ENCODE data around the gene VWA3B. TPM values are rescaled to one million over a fixed set of nuclear protein-coding genes. Genes with fewer than 3 reads are reported as not detected.

Gene VWA3B
- polyA plus RNA-seq, 1 experiment, result not detected

DNA sequence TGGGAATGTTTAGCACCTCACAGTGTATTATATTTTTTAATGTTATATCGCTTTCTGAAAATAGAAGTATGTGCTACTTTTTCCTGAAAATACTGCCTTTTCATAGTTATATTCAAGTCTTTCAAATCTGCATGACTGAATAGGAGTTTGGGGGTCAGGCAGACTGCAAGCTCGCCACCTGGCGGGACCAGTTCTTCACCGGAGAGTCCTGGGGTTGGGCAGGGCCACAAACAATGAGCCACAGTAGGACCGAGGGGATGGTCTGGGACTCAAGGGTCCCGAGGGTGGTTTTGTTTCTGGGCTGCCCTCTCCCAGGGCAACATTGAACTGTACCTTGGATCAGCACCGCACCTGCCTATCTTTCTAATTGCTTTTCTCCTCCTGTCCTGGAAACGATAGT lies 70.6 kb downstream of the VWA3B start:
- peaks cover 8% of the 10 kb centered on the region for H3K27me3 ChIP-seq (ENCODE audit: control insufficient read depth, insufficient read depth, low read length)
- POLR2A ChIA-PET, result no interaction called here
- no peak for DNase-seq (ENCODE audit: low read depth, low spot score)
- no peaks in the 10 kb centered on the region for H3K9me3 ChIP-seq (ENCODE audit: control insufficient read depth, insufficient read depth, low read length)
- H3K27ac ChIP-seq (ENCODE audit: low read depth, low read length), result no peak overlapping the region
- TF ChIP-seq CTCF (IDR thresholded peaks at IDR 0.05; ENCODE audit: low read depth, low read length), result no peak
- H3K4me3 ChIP-seq (ENCODE audit: low read depth, low read length), result no peak overlapping the region
- CTCF ChIA-PET, result no interaction called here

GRCh38 chr2:98158305-98158704 lies 71.3 kb downstream of the VWA3B start:
- no peak for DNase-seq (ENCODE audit: low read depth, low spot score)
- Histone ChIP-seq H3K27ac (ENCODE audit: low read depth, low read length) (no peak overlapping the region), H3K4me3 (ENCODE audit: low read depth, low read length) (no peak overlapping the region), H3K27me3 (ENCODE audit: control insufficient read depth, insufficient read depth, low read length) (peaks cover 8% of the 10 kb centered on the region), H3K9me3 (ENCODE audit: control insufficient read depth, insufficient read depth, low read length) (no peaks in the 10 kb centered on the region)
- CTCF ChIA-PET, result no interaction called here
- no peak for TF ChIP-seq CTCF (IDR thresholded peaks at IDR 0.05; ENCODE audit: low read depth, low read length)
- POLR2A ChIA-PET, result no interaction called here

DNA sequence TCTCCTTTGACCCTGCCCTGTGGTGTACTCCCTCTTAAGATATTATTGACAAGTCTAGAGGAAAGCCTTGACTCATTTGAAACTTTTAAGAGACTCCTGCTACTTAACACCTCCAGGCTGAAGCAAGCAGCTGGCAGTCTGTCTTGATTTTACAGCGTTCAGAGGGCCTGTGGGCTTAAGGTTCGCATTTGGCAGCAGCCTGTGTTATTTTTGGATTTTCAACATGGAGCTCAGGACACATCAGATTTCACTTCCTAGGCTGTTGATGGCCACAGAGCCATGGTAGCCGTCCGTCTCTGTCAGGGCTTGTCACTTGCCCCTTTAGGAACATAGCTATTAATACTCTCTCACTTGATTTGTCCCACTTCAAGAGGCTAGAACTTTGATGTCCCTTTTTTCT lies 73.6 kb downstream of the VWA3B start:
- no peak for TF ChIP-seq CTCF (IDR thresholded peaks at IDR 0.05; ENCODE audit: low read depth, low read length)
- Histone ChIP-seq H3K27ac (ENCODE audit: low read depth, low read length) (no peak overlapping the region), H3K27me3 (ENCODE audit: control insufficient read depth, insufficient read depth, low read length) (peaks cover 3% of the 10 kb centered on the region), H3K4me3 (ENCODE audit: low read depth, low read length) (no peak overlapping the region), H3K9me3 (ENCODE audit: control insufficient read depth, insufficient read depth, low read length) (no peaks in the 10 kb centered on the region)
- CTCF ChIA-PET, result no interaction called here
- no peak for DNase-seq (ENCODE audit: low read depth, low spot score)
- POLR2A ChIA-PET, result no interaction called here

DNA sequence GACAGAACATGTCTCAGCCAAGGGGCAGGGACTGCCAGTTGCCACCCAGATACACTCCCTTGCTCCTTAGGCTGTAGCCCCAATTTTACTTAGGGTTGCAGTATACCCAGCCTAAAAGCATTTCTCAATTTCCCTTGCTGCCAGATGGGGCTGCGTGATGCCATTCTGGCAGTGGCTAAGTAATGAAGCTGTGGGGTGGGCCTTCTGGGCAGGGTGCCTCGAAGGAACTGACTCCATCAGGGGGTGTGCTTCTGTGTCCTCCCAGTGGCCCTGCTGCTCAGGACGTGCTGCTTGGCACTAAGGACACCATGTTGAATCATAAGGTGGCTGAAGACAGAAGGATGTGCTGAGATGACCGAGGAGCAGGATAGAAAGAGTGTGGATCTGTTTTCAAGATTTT lies 74.2 kb downstream of the VWA3B start:
- ChIA-PET CTCF (no interaction called here), POLR2A (no interaction called here)
- no peak overlapping the region for H3K27ac ChIP-seq (ENCODE audit: low read depth, low read length)
- H3K4me3 ChIP-seq (ENCODE audit: low read depth, low read length), result no peak overlapping the region
- no peaks in the 10 kb centered on the region for H3K9me3 ChIP-seq (ENCODE audit: control insufficient read depth, insufficient read depth, low read length)
- TF ChIP-seq CTCF (IDR thresholded peaks at IDR 0.05; ENCODE audit: low read depth, low read length), result no peak
- H3K27me3 ChIP-seq (ENCODE audit: control insufficient read depth, insufficient read depth, low read length), result peaks cover 3% of the 10 kb centered on the region
- DNase-seq (ENCODE audit: low read depth, low spot score), result no peak

- Histone ChIP-seq H3K4me3 (ENCODE audit: low read depth, low read length) (no peak overlapping the region), H3K27me3 (ENCODE audit: control insufficient read depth, insufficient read depth, low read length) (no peaks in the 10 kb centered on the region), H3K9me3 (ENCODE audit: control insufficient read depth, insufficient read depth, low read length) (no peaks in the 10 kb centered on the region), H3K27ac (ENCODE audit: low read depth, low read length) (no peak overlapping the region)
- DNase-seq (ENCODE audit: low read depth, low spot score), result no peak
- TF ChIP-seq CTCF (IDR thresholded peaks at IDR 0.05; ENCODE audit: low read depth, low read length), result no peak
- POLR2A ChIA-PET, result no interaction called here
- CTCF ChIA-PET, result no interaction called here
Observed at GRCh38 chr2:98164256-98164655, 77.3 kb downstream of the VWA3B start.

All from AG04450 (cell line).